ENCODE results near the gene FLCN. TPM values are rescaled to one million over a fixed set of nuclear protein-coding genes. Genes with fewer than 3 reads are reported as not detected.
"Not testable (repeated sequence)": the region's sequence is repeated elsewhere in the genome, so short reads cannot be mapped to it uniquely, and the experiment has no call there.

The FLCN gene
- total RNA-seq, 1 donor from 2014 or later = 38.8 TPM

- DNase-seq (ENCODE audit: low read depth in 2 of 2) = no peak
Observed at GRCh38 chr17:17214646-17215436, 22.1 kb downstream of the FLCN start.

- no peak for DNase-seq (ENCODE audit: low read depth in 2 of 2)
Observed at GRCh38 chr17:17213775-17214174, 23.2 kb downstream of the FLCN start.

DNA sequence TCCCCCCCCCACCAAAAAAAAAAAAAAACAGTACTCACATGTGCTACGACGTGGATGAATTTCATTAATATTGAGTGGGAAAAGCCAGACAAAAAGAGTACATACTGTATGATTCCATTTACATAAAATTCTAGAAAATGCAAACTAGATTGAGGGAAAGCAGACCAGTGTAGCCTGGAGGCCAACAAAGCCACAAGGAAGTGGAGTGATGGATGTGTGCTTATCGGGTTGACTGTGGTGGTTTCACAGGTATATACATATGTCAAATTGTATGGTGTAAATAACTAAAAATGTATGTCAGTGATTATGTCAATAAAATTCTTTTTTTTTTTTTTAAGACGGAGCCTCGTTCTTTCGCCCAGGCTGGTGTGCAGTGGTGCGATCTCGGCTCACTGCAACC, 29.0 kb downstream of the FLCN start:
- DNase-seq (ENCODE audit: low read depth in 2 of 2) = no peak

- DNase-seq (ENCODE audit: low read depth in 2 of 2) = peak in 1 of 2 donors; percentile 25
Observed at GRCh38 chr17:17206913-17207335, 30.0 kb downstream of the FLCN start.

- peak; percentile 48 to 80 for DNase-seq (ENCODE audit: low read depth in 2 of 2)
Observed at GRCh38 chr17:17206124-17206912, 30.6 kb downstream of the FLCN start, which contains the start of gene PLD6. PLD6 (minus strand) TSS chr17:17206333; CDS start chr17:17206286, 47 bp downstream.

GRCh38 chr17:17205368-17206123, 31.4 kb downstream of the FLCN start:
- peak in 1 of 2 donors; percentile 60 for DNase-seq (ENCODE audit: low read depth in 2 of 2)

GRCh38 chr17:17204635-17205231, 32.2 kb downstream of the FLCN start:
- DNase-seq (ENCODE audit: low read depth in 2 of 2) = no peak

DNA sequence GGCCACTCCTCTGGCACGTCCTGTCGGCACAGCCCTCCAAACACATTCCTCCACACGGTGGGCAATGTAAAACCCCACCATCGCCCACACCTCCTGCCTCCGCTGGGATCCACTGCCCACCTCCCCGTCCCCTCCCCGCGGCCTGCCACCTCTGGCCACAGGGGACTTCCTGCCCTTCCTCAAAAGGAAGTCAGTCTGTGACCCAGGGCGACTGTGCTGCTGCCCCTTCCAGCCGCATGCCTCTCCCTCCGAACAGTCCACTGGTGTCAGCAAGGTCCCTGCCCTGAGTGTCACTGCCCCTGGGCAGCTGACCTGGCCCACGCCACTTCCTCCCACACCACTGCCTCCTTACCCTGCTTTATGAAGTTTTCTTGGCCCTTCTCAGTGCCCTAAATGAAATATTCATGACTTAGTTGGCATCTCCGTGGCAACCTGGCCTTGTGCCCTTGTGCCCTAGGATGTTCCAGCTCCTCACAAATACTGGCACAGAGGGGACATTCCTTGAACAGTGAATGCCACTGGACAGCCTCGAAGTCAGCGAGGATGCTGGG, 32.9 kb downstream of the FLCN start:
- DNase-seq (ENCODE audit: low read depth in 2 of 2) = no peak

- no peak for DNase-seq (ENCODE audit: low read depth in 2 of 2)
Observed at GRCh38 chr17:17203173-17203730, 33.7 kb downstream of the FLCN start.

DNA sequence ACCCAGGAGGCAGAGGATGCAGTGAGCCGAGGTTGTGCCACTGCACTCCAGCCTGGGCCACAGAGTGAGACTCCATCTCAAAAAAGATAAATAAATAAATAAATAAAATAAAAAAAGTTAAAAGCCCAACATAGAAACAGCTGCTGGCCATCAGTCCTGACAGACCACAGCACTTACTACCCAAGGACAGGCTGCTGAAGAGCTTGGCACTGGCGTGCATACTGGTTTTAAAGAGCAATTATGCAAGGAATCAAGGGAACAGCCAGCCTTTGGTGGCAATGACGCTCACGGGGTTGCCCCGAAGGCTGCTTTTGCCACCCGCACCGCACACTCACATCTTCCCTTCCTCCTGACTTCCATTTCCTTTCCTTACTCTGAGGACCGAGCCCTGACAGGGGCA, 35.1 kb downstream of the FLCN start:
- no peak for DNase-seq (ENCODE audit: low read depth in 2 of 2)

DNA sequence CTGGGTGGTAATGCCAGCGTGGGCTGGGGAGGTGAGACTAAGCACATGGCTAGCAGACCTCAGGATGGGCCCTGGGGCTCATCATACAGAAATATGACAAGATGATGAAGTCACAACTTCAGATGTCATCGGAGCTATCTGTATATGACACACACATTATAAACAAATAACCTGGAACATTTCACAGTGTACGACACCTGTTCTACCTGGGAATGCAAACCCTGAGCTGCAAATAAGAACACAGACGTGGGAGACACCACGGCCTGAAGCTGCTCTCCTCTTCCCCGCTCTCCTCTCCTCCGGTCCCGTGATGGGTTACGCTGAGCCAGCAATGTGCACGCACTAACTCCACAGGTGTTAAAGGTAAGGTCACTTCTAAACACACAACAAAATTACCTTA, 35.7 kb downstream of the FLCN start:
- DNase-seq (ENCODE audit: low read depth in 2 of 2) = no peak

DNA sequence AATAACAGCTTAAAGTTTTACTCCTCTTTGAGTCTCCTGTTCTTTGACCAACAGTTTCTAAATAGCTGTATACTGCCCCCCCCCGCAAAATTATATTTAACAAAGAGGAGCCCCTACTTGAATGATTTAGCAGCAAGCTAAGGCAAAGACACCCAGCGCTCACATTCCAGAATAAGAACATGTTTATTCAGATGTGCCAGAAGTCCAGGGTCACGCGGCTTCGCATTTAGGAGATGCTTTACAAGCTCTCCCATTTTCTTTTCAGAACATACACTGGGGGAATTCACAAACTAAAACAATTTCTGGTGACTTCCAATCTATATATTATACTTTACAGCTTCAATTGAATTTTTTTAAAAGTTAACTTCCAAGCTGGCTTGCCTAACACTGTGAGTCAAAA, 36.1 kb downstream of the FLCN start:
- no peak for DNase-seq (ENCODE audit: low read depth in 2 of 2)

- DNase-seq (ENCODE audit: low read depth in 2 of 2) = no peak
Observed at GRCh38 chr17:17200311-17200710, 36.7 kb downstream of the FLCN start.

GRCh38 chr17:17198281-17198680, 38.7 kb downstream of the FLCN start:
- DNase-seq (ENCODE audit: low read depth in 2 of 2) = no peak

GRCh38 chr17:17196776-17197175, 40.2 kb downstream of the FLCN start:
- DNase-seq (ENCODE audit: low read depth in 2 of 2) = no peak

DNA sequence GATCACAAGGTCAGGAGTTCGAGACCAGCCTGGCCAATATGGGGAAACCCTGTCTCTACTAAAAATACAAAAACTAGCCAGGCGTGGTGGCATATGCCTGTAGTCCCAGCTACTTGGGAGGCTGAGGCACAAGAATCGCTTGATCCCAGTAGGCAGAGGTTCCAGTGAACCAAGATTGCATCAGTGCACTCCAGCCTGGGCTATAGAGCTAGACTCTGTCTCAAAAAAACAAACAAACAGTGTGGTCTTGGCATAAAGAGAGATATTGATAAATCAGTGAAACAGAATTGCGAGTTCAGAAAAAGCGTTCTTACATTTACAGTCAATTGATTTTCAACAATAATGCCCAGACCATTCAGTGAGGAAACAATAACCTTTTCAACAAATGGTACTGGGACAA, 41.5 kb downstream of the FLCN start:
- DNase-seq (ENCODE audit: low read depth in 2 of 2) = not testable (repeated sequence)

DNA sequence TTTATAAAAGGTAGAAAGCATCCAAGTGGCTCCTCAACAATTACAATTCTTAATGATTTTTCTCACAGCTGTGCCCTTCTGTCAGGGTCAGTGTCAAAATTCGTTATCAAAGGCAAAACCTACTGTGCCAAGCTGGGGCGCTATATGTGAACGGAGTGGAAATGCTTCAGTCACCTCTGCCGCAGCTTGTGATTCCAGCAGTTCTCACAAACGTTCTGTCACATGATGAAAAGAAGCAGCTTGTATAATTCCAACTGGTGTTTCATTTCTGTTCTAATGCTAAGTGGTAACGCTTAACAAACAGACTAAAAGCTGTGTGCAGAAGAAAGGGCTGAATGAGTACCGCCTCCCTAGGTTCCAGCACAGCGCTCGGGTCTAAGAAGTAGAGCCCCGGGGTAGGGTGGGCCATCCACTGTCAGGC, 45.0 kb downstream of the FLCN start:
- no peak for DNase-seq (ENCODE audit: low read depth in 2 of 2)

- DNase-seq (ENCODE audit: low read depth in 2 of 2) = peak in 1 of 2 donors; percentile 87
Observed at GRCh38 chr17:17191346-17191792, 45.6 kb downstream of the FLCN start.

DNA sequence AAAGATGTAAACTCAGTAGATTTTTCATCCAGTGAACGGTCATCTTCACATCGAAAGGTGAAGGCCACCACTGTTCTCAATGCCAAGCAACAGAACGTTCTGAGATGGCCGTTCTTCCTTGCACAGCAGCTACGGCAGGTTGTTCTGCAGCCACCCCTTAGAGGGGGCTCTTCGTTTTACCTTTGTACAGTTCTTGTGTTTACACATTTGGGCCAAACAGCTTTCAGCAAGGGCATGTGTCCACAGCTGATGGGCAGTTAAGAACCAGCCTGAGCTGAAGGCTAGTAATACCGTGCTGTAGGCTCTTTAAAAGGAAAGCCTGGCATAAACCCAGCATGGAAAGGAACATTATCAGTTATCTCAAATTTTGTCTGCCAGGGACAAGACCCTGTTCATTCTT, 46.8 kb downstream of the FLCN start:
- no peak for DNase-seq (ENCODE audit: low read depth in 2 of 2)

GRCh38 chr17:17189559-17189958, 47.4 kb downstream of the FLCN start:
- DNase-seq (ENCODE audit: low read depth in 2 of 2) = no peak

DNA sequence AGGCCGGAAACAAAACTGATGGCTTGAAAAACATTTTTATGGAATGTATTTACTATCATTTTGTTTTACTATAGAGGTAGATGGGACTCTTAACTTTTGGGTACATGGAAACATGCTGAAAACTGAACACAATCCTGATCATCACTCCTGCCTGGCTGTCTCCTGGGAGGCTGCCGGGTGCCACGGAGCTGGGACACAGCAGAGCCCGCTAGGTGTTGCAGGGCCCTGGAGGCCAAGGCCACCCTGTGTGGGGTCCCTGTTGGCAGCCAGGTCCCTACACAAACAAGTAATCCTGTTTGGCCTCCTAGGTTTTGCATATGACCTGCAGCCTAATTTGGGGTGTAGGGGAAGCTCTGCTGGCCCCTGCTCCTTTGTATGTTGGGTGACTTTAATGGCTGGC, 48.4 kb downstream of the FLCN start:
- no peak for DNase-seq (ENCODE audit: low read depth in 2 of 2)
